Fibroblast of peridontal ligament (primary cell): ENCODE results near the gene API5.

Experiments used
- DNase-seq: peaks from one replicate; pipeline ENCODE4 v3.0.0-alpha.2; 2010; ENCODE audit errors: extremely low read depth

The API5 gene

GRCh38 chr11:43359422-43359818 lies 47.6 kb downstream of the API5 start:
- peak; percentile 36 for DNase-seq

- peak; percentile 55 for DNase-seq
Measured at GRCh38 chr11:43360361-43361032, 48.7 kb downstream of the API5 start.

DNA sequence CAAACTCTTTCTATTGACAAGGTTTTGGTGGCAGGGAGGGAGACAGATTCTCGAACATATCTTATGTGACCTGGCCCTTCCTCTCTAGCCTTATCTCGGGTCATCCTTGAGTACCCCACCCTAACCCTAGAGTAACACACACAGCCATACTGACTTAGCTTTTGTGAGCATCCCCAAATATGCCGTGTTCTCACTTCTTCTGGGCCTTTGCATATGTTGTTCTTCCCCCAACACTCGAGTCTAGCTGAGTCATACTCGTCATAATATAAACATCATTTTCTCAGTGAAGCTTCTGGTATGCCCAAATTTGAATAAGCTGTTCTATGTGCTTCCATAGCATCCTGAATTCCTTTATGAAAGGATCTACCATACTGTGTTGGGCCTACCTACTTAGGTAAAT lies 54.9 kb downstream of the API5 start:
- peak; percentile 57 for DNase-seq

GRCh38 chr11:43367382-43368178 lies 55.8 kb downstream of the API5 start:
- DNase-seq, result no peak

DNA sequence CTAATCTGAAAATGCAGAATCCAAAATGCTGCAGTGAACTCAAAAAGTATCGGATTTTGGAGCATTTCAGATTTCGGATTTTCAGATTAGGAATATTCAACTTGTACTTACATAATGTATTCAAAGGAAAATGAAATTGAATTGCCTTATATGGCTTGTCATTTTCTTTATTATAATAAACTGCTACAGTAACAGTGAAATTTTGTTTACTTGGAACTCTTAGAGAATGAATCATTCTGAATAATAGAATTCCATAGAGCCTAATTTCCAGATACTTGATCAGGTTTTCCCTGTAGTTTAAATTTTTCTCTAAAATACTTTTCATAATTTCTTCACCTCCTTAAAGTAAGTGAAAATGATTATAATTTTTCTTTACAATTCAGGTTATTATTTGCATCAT lies 64.3 kb downstream of the API5 start:
- DNase-seq, result peak; percentile 4

- DNase-seq, result peak; percentile 70
Measured at GRCh38 chr11:43376594-43376993, 64.8 kb downstream of the API5 start.

DNA sequence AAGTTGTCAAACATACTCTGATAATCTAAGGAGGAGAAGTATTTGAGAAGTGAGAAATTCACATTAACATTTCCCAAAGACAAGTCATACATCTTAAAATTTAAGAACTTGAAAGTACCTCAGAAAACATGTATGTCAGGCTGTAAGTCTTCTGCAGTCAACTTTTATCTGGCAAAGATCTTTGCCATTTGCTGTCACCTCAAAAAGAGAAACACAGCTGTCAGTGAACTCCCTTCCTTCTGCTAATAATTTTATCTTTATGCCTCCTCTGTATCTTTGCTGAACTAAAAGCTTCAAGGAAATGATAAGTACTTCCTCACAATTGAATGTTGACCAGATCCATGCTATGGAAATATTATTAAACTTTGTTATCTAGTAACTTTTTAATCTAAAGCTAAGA lies 65.6 kb downstream of the API5 start:
- DNase-seq, result no peak

DNA sequence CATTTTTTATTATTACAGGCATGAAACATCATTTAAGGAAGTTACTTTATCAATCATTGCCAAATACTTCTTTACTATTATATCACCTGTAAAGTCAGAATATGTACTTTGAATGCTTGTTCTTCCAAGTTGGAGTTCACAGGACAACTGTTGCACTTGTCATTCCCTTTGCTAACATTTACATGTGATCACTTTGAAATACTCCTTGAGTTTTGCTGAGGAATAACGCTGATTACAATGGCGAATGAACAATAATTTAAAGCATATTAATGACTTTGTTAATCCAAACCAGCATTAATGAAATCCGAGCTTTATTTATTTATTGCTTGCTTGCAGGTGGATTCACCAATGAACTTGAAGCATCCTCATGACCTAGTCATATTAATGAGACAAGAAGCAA lies 67.1 kb downstream of the API5 start:
- DNase-seq, result no peak

GRCh38 chr11:43381802-43382201 lies 70.0 kb downstream of the API5 start:
- no peak for DNase-seq

DNA sequence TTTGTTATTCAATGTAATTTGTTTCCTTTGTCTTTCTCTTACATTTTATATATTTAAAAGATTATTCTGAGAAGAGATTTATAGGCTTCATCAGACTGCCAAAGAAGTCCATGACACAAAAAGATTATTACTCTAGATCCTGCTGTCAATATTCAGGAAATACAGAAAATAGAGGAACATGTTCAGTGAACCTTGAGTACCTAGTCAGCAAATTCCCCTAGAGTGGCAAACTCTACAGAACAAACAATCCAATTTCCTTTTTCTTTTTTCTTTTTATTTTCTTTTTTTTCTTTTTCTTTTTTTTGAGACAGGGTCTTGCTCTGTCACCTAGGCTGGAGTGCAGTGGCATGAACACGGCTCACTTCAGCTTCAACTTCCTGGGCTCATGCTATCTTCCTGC lies 70.8 kb downstream of the API5 start:
- no peak for DNase-seq

GRCh38 chr11:43384393-43384792 lies 72.6 kb downstream of the API5 start:
- no peak for DNase-seq

DNA sequence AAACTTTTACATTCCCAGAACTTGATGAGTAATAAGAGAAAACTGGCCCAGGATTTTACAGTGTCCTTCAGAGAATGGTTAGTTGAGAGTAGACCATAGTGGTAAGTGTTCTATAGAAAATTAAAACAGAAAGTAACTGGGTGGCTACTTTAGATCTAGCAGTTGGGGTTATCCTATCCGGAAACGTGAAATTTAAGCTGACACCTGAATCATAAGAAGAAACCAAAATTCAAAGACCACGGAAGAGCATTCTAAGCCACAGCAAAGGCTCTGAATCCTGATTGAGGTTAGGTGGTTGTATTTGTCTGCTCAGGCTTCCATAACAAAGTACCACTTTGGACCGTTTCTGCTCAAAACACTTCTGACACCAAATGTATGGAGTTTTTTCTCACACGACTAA lies 80.9 kb downstream of the API5 start:
- no peak for DNase-seq

DNA sequence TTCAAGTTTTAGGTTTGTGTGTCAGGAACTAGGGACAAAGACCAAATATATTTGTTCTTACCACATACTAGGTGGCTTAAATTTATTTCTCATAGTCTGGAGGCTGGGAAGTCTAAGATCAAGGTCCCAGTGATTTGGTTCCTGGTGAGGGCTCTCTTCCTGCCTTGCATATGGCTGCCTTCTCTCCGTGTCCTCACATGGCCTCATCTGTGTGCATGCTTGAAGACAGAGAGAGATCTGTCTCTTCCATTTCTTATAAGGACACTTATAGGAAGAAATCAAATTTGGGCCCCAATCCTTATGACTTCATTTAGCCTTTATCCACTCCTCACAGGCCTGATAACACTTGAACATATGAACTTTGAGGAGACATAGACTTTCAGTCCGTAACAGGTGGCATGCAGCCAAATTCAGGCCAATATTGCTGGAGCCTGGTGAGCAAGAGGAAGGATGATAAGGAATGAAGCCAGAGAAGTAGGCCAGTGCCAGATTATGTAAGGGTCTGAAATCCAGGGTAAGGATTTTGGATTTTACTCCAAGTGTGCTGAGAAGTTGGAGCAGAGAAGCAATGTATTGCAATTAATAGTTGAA lies 82.1 kb downstream of the API5 start:
- DNase-seq, result peak; percentile 3
